OCI-LY3 (cell line): ENCODE data around the gene ALKBH5.

Source experiments
- H2AFZ ChIP-seq: fragments of 200-600, 300-600 bp; shearing (Covaris generic); 2 replicates; pipeline ENCODE4 v1.6.0; 2014; ENCODE audit warnings: antibody characterized with exemption, low read depth, low read length
- H3K27ac ChIP-seq: fragments of 200-600, 300-600 bp; sonication (generic); 2 replicates; pipeline ENCODE4 v1.5.1; 2014; ENCODE audit warnings: mild to moderate bottlenecking, low read length, moderate library complexity, mixed read lengths
- H3K27me3 ChIP-seq: fragments of 200-600, 300-600 bp; sonication (generic); 2 replicates; pipeline ENCODE4 v1.6.1; 2014; ENCODE audit warnings: low read depth, low read length, mixed read lengths
- H3K36me3 ChIP-seq: fragments of 200-600, 300-600 bp; sonication (generic); replicated peaks from 2 replicates; pipeline ENCODE3; 2014; ENCODE audit warnings: low read depth, low read length, mixed read lengths
- H3K4me1 ChIP-seq: fragments of 300-600, 200-600 bp; sonication (generic); 2 replicates; pipeline ENCODE4 v1.6.1; 2014; ENCODE audit warnings: low read length, mixed read lengths
- H3K4me2 ChIP-seq: fragments of 200-600, 300-600 bp; sonication (generic); 2 replicates; pipeline ENCODE4 v1.6.1; 2014; ENCODE audit warnings: low read length, mixed read lengths
- H3K4me3 ChIP-seq: fragments of 300-600, 200-600 bp; sonication (generic); 2 replicates; pipeline ENCODE4 v1.5.1; 2014; ENCODE audit warnings: antibody characterized with exemption, mild to moderate bottlenecking, low read length, moderate library complexity
- H3K79me2 ChIP-seq: fragments of 300-600, 200-600 bp; shearing (Covaris generic); 2 replicates; pipeline ENCODE4 v1.6.1; 2014; ENCODE audit warnings: mild to moderate bottlenecking, low read length, mixed read lengths
- H3K9ac ChIP-seq: fragments of 300-600, 200-600 bp; shearing (Covaris generic); 2 replicates; pipeline ENCODE4 v1.6.0; 2014; ENCODE audit warnings: mild to moderate bottlenecking, low read length, moderate library complexity
- H3K9me3 ChIP-seq: fragments of 200-600, 300-600 bp; shearing (Covaris generic); 2 replicates; pipeline ENCODE4 v1.6.1; 2014; ENCODE audit warnings: low read length, mixed read lengths; ENCODE audit not compliant: insufficient read depth
- H4K20me1 ChIP-seq: fragments of 200-600, 300-600 bp; sonication (generic); 2 replicates; pipeline ENCODE4 v1.6.1; 2016; ENCODE audit warnings: low read length, mixed read lengths; ENCODE audit not compliant: insufficient read depth
- EZH2phosphoT487 ChIP-seq: fragments of 200-600 bp; shearing (Covaris generic); IDR thresholded peaks from 2 replicates; pipeline ENCODE4 v1.6.1; 2018; ENCODE audit warnings: antibody characterized with exemption, mixed run types, low read depth
- TF ChIP-seq, protein P1 (sequence below): fragments of 200-600, 300-600 bp; sonication (generic); IDR thresholded peaks from 2 replicates; pipeline ENCODE4 v1.5.1; 2014; ENCODE audit warnings: antibody characterized with exemption, low read length, low read depth

The ALKBH5 gene

DNA sequence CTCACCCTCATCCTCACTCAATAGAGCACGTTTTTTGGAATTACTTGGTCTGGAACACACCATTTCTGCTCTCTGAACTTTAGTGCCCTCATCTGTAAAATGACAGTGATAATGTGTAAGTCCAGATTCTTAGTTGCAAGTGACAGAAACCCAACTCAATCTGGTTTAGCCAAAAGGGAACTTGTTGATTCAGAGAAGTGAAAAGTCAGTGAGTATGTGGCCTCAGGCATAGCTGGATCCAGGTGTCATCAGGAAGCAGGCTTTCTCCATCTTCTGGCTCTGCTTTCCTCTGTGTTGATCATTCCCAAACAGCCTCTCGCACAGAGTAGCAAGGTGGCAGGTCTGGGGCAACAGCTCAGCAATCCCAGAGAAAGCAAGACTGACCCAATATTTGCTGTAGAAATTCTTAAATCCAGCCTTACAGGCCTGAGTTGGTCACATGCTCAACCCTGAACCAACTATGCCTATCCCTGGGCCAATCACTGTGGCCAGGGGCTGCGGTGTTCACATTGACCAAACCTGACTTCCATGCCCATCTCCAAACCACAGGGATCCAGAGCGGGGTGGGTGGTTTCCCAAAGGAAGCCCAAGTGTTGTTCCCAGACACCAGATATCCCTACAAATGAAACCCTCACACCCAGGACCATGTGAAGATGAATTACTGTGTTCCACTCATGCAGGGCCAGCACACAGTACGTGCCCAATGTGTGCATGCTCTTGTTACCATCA is 23.3 kb upstream of the ALKBH5 start:
- TF ChIP-seq, protein P1, sequence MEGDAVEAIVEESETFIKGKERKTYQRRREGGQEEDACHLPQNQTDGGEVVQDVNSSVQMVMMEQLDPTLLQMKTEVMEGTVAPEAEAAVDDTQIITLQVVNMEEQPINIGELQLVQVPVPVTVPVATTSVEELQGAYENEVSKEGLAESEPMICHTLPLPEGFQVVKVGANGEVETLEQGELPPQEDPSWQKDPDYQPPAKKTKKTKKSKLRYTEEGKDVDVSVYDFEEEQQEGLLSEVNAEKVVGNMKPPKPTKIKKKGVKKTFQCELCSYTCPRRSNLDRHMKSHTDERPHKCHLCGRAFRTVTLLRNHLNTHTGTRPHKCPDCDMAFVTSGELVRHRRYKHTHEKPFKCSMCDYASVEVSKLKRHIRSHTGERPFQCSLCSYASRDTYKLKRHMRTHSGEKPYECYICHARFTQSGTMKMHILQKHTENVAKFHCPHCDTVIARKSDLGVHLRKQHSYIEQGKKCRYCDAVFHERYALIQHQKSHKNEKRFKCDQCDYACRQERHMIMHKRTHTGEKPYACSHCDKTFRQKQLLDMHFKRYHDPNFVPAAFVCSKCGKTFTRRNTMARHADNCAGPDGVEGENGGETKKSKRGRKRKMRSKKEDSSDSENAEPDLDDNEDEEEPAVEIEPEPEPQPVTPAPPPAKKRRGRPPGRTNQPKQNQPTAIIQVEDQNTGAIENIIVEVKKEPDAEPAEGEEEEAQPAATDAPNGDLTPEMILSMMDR: no peak
- no peak for TF ChIP-seq EZH2phosphoT487
- Histone ChIP-seq H3K79me2 (no peaks in the 10 kb centered on the region), H3K36me3 (no peaks in the 10 kb centered on the region), H2AFZ (no peak overlapping the region), H3K4me2 (no peak overlapping the region), H3K27ac (no peak overlapping the region), H3K9ac (no peak overlapping the region), H4K20me1 (no peaks in the 10 kb centered on the region), H3K4me3 (no peak overlapping the region), H3K9me3 (no peaks in the 10 kb centered on the region), H3K27me3 (no peaks in the 10 kb centered on the region), H3K4me1 (peaks cover 6% of the 10 kb centered on the region)

DNA sequence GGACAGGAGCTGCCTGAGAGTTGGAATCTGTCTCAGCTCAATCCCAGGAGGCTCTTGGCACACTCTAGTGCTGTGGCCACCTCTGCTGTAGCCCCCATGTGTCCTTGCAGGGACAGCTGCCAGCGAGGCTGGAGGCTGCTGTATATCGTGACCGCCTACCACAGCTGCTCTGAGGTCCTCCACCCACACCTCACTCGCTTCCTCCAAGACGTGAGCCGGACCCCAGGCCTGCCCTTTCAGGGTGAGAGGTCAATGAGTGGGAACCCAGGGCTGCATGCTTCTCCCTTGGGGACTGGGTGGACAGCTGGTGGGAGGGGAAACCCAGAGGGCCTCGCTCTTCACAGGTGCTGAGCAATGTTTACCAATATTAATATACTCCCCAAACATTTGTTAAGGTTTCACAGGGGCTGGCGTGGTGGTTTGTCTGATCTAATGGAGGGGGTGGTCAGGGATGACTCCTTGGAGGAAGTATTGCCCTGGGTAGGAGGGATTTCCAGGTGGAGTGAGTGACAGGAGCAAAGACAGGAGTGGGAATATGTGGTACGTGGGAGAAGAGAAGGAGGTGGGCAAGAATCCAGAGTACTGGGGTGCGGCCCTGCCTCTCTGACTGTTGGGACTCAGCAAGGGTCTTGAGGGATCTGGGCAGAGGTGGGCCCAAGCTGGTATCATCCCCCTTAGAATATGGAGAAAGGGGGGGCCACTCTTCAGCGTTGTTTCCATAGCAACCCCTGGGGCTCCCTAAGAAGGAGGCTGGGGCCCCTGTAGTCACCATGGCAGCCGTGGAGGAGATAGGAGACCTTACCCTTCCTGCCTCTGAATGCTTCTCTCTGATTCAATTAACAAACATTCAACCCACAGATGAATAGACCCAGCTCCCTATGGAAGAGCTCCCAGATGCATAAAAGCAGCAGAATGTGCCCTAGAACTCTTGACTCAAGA is 22.2 kb upstream of the ALKBH5 start:
- Histone ChIP-seq H3K36me3 (no peaks in the 10 kb centered on the region), H3K4me3 (no peak overlapping the region), H4K20me1 (no peaks in the 10 kb centered on the region), H3K27ac (no peak overlapping the region), H2AFZ (no peak overlapping the region), H3K79me2 (no peaks in the 10 kb centered on the region), H3K4me2 (no peak overlapping the region), H3K9me3 (no peaks in the 10 kb centered on the region), H3K9ac (no peak overlapping the region), H3K4me1 (peaks cover 6% of the 10 kb centered on the region), H3K27me3 (no peaks in the 10 kb centered on the region)
- TF ChIP-seq, protein P1: no peak
- TF ChIP-seq EZH2phosphoT487: no peak

DNA sequence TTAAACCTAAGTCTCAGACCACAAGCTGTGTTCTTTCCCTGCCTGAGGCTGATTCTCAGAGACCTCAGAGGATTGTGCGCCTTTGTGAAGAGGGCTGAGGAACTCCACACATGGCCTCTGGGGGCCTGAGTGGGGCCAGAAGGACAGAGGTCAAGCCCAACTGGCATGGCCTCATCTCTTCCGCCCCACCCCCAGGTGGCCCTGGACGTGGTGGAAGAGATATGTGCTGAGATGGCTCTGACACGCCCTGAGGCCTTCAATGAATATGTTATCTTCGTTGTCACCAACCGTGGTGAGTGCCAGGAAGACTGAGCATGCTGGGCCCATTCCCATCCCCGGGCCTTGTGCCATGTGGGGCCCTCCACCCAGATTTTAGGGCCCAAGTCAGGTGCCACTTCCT is 20.1 kb upstream of the ALKBH5 start:
- no peaks in the 10 kb centered on the region for H3K4me1 ChIP-seq
- no peaks in the 10 kb centered on the region for H3K27me3 ChIP-seq
- no peak overlapping the region for H2AFZ ChIP-seq
- no peaks in the 10 kb centered on the region for H4K20me1 ChIP-seq
- TF ChIP-seq, protein P1: no peak
- no peak for TF ChIP-seq EZH2phosphoT487
- no peaks in the 10 kb centered on the region for H3K79me2 ChIP-seq
- no peak overlapping the region for H3K4me3 ChIP-seq
- H3K9ac ChIP-seq: no peak overlapping the region
- H3K4me2 ChIP-seq: no peak overlapping the region
- H3K36me3 ChIP-seq: no peaks in the 10 kb centered on the region
- no peaks in the 10 kb centered on the region for H3K9me3 ChIP-seq
- no peak overlapping the region for H3K27ac ChIP-seq

DNA sequence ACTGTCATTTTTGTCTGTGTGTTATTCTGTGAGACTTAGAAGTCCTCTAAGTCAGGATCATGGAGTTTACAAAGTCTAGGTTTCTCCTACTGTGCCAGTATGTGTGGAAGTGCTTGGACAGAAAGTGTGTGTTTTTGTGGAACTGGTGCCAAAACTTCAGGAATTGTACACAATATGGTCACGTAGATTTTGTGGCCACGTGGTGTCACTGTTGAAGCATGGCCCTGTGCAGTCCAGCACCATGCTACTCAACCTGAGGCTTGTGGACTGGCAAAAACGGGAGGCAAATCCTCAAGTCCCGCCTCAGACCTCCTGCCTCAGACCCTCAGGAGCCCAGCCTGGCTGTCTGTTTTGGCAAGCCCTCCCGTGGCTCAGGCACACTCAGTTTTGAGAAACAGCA is 16.7 kb upstream of the ALKBH5 start:
- Histone ChIP-seq H3K9ac (no peak overlapping the region), H4K20me1 (no peaks in the 10 kb centered on the region), H3K79me2 (no peaks in the 10 kb centered on the region), H3K4me2 (no peak overlapping the region), H3K36me3 (no peaks in the 10 kb centered on the region), H3K4me1 (no peaks in the 10 kb centered on the region), H3K9me3 (no peaks in the 10 kb centered on the region), H3K27me3 (no peaks in the 10 kb centered on the region), H3K27ac (no peak overlapping the region), H2AFZ (no peak overlapping the region), H3K4me3 (no peak overlapping the region)
- TF ChIP-seq, protein P1: no peak
- TF ChIP-seq EZH2phosphoT487: no peak
